ENCODE results near the gene DEFB131A.
"Not testable (repeated sequence)": the region's sequence is repeated elsewhere in the genome, so short reads cannot be mapped to it uniquely, and the experiment has no call there.

DEFB131A gene

GRCh38 chr4:9495443-9495842 is 51.2 kb downstream of the DEFB131A start:
- peak; percentile 89 for DNase-seq

DNA sequence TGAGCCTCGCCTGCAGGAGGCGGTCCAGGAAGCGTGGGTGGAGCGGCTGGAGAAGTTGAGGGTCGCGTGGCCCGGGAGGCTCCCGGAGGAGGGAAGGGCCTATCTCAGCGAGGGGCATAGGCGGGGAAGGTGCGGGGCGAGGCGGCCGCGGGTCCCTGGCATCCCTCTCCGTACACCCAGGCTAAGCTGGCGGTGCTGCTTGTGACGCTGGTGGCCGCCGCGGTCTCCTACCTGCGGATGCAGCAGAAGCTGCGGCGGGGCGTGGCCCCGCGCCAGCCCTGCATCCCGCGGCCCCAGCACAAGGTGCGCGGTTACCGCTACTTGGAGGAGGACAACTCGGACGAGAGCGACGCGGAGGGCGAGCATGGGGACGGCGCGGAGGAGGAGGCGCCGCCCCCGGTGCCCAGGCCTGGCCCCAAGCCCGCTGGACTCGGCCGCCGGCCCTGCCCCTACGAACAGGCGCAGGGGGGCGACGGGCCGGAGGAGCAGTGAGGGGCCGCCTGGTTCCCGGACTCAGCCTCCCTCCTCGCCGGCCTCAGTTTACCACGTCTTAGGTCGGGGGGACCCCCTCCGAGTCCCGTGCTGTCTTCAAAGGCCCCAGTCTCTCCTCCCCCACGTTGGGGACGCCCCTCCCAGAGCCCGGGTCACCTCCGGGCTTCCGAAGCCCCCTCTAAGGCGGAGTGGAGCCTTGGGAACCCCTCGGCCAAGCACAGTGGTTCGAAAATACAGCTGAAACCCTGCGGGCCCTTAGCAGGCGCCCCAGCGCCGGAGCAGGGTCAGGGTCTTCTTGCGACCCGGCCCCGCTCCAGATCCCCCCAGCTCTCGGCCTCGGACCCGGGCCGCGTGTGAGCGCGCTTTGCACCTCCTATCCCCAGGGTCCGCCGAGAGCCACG is 53.6 kb downstream of the DEFB131A start:
- DNase-seq, result not testable (repeated sequence)

DNA sequence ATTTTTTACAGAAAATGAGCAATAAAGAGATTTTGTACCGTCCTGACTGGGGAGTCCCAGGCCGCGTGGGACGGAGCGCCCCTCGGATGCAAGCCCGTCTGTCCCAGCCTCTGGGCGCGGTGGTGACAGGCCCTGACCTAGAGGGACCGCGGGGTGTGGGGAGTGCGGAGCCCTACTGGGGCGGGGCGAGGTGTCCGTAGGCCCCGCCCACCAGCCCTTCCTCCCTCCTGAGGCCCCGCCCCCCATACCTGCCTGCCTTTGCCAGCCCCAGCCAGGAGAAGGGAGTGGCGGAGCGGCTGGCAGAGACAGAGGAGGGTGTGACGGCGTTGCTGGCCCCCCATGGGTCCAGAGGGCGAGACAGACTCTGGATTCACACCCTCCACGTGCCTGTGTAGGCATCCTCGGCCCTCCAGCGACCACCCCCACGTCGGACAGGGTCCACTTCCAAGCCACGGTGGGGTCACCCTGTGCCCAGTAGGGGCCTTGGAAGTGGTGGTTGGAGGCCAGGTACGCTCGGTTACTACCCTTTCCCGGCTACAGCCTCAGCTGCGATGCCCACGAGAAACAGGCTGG is 54.3 kb downstream of the DEFB131A start:
- not testable (repeated sequence) for DNase-seq

DNA sequence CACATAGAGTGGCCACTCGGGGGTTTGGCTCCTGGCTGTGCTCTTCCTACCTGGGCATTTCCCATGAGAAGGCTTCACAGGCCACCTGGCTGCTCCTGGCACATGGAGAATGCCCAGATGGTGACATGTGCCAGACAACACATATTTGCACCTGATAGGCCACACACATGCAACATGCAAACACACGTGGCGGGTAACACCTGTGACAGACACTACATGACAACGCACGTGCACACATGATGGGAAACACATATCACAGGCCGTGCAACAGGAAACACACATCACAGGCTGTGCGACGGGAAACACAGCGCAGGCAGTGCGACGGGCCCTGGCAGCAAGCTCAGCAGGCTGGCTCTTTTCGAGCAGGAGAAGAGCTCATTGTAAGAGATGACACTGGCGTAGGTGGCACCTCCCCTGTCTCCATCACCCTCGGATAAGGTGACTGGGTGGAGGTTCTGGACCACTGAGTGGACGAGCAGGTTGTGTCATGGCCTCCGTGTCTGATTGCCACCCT is 55.8 kb downstream of the DEFB131A start:
- not testable (repeated sequence) for DNase-seq

Measured in islet precursor cell (in vitro differentiated cells).